K562 (cell line): ENCODE data around the gene YTHDF1. TPM values are rescaled to one million over a fixed set of nuclear protein-coding genes. Genes with fewer than 3 reads are reported as not detected.

Experiments
- MYBL2 ChIP-seq, 2 experiments: fragments of 450-650 bp in 1 of 2; sonication (generic) in 1 of 2; formaldehyde crosslinking in 1 of 2; IDR thresholded peaks; 2 replicates each; pipeline versions ENCODE4 v1.6.1 to v1.8.1; 2017 to 2022; ENCODE audit warnings: borderline replicate concordance in 1 of 2, inconsistent platforms in 1 of 2, low read depth in 1 of 2, mild to moderate bottlenecking in 1 of 2, missing genetic modification reagents in 1 of 2, moderate library complexity in 1 of 2
- RAD21 ChIP-seq, 2 experiments: fragments of 250-450 bp in 1 of 2; fragments of 450-650 bp in 1 of 2; sonication (Bioruptor Pico) in 1 of 2; formaldehyde crosslinking in 1 of 2; IDR thresholded peaks in 1 of 2; conservative IDR thresholded peaks in 1 of 2; 2 replicates each; pipeline versions ENCODE4 v1.4.0 to v1.8.0; 2020 to 2022; ENCODE audit warnings: mild to moderate bottlenecking in 2 of 2, moderate library complexity in 1 of 2
- STAT5B ChIP-seq: fragments of 250-450 bp; sonication (Bioruptor Pico); IDR thresholded peaks from 2 replicates; pipeline ENCODE4 v1.8.0; 2021; ENCODE audit warnings: mild to moderate bottlenecking, inconsistent platforms
- ZNF592 ChIP-seq: fragments of 450-650 bp; IDR thresholded peaks from 2 replicates; pipeline ENCODE4 v1.6.1; 2017; ENCODE audit warnings: antibody characterized with exemption, mild to moderate bottlenecking
- polyA plus RNA-seq, 8 experiments: library from polyadenylated mRNA; depleted of rRNA in 4 of 8; stranded (reverse) in 5 of 8; unstranded in 3 of 8; fragments of >200 nt; fragmentation: Nextera tagmentation in 2 of 8; fragmentation: Illumina TruSeq in 1 of 8; extraction: Ambion mirVana in 2 of 8; extraction: Trizol in 1 of 8; gene quantifications; 2 replicates each; pipeline versions ENCODE4 v1.2.1 to v1.2.3, GENCODE V29; 2011 to 2014; ENCODE audit warnings: inconsistent platforms in 1 of 8, missing spikeins in 1 of 8
- total RNA-seq, 7 experiments: library from RNA; depleted of rRNA in 6 of 7; stranded (reverse); fragments of >200 nt in 6 of 7; fragmentation: Illumina TruSeq in 2 of 7; extraction: Trizol in 2 of 7; gene quantifications; 2 replicates each; pipeline versions ENCODE4 v1.2.1 to v1.2.3, GENCODE V29; 2011 to 2021; ENCODE audit warnings: low replicate concordance in 1 of 7

YTHDF1 gene
- total and polyA plus RNA-seq, 9 of the 15 experiments (the other 6 are each of a cell fraction or from before 2014, with no cell fraction given): 10.1 to 42.4 (median 27.8) TPM

- no peak for TF ChIP-seq ZNF592
- no peak for TF ChIP-seq RAD21 (CRISPR knock-in tag; conservative IDR thresholded peaks at IDR 0.05 in 1 of 2, IDR thresholded peaks at IDR 0.05 in 1 of 2)
- no peak for TF ChIP-seq STAT5B (CRISPR knock-in tag)
- no peak for TF ChIP-seq MYBL2 (IDR thresholded peaks at IDR 0.05; ENCODE audit: low read depth)
- no peak for TF ChIP-seq MYBL2 (CRISPR knock-in tag; IDR thresholded peaks at IDR 0.05; ENCODE audit: borderline replicate concordance)
Observed at GRCh38 chr20:63164484-63165355, 51.2 kb downstream of the YTHDF1 start (continued).
